ENCODE data around the gene EDIL3. TPM values are rescaled to one million over a fixed set of nuclear protein-coding genes. Genes with fewer than 3 reads are reported as not detected.

Gene EDIL3
- total RNA-seq, 2 donors from 2014 or later = 2.2 to 17.5 TPM

DNA sequence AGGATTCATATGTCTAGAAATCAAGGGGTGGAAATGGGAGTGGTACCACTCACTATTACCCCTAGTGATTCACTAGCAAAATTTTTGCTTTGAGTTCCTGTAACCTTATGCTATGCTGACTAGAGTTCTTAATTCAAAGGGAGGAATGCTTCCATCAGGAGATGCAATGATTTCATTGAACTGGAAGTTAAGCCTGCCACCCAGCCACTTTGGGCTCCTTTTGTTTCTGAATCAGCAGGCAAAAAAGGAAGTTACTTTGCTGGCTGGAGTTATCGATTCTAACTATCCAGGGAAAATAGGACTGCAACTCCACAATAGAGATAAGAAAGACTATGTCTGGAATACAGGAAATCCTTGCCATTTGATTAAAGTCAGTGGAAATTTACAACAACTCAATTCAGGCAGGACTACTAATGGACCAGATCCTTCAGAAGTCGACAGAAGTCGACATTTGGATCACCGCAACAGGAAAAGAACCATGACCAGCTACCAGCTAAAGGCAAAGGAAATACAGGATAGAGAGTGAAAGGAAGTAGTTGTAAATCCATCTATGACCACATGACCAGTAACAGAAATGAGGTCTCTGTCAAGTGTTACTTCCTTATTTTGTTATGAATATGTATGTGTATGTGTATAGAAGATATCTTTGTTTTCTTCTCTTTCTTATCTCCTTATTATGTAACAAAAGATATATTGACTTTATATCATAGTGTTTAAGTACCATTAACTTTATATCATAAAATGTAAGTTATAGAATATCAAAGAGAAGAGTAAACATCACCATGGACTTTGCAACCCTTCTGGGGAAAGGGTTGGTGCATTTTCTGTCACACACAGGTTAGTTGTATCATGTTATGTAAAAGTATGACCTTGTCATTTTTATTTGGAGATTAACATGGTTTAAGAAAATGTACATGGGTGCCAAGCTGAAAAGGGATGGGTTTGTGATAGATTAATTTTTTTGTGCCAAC, 465.3 kb downstream of the EDIL3 start:
- no peak overlapping the region for H3K4me3 Mint-ChIP-seq
- Histone ChIP-seq H3K36me3 (ENCODE audit: control insufficient read depth, insufficient read depth, low read length) (no peaks in the 10 kb centered on the region), H3K27ac (ENCODE audit: low read depth, low read length) (no peak overlapping the region), H3K4me3 (ENCODE audit: low read length) (no peak overlapping the region), H3K4me1 (ENCODE audit: control insufficient read depth, insufficient read depth, low read length) (no peaks in the 10 kb centered on the region), H3K27me3 (ENCODE audit: control insufficient read depth, insufficient read depth, low read length, poor library complexity, severe bottlenecking) (peaks cover 12% of the 10 kb centered on the region), H3K9me3 (ENCODE audit: control insufficient read depth, low read length) (peaks cover 10% of the 10 kb centered on the region), H3K9ac (ENCODE audit: extremely low read depth, low read length, poor library complexity, severe bottlenecking) (no peak overlapping the region)
- peaks cover 25% of the 10 kb centered on the region for H3K27me3 Mint-ChIP-seq (ENCODE audit: insufficient read depth)
- TF ChIP-seq, protein P1, sequence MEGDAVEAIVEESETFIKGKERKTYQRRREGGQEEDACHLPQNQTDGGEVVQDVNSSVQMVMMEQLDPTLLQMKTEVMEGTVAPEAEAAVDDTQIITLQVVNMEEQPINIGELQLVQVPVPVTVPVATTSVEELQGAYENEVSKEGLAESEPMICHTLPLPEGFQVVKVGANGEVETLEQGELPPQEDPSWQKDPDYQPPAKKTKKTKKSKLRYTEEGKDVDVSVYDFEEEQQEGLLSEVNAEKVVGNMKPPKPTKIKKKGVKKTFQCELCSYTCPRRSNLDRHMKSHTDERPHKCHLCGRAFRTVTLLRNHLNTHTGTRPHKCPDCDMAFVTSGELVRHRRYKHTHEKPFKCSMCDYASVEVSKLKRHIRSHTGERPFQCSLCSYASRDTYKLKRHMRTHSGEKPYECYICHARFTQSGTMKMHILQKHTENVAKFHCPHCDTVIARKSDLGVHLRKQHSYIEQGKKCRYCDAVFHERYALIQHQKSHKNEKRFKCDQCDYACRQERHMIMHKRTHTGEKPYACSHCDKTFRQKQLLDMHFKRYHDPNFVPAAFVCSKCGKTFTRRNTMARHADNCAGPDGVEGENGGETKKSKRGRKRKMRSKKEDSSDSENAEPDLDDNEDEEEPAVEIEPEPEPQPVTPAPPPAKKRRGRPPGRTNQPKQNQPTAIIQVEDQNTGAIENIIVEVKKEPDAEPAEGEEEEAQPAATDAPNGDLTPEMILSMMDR (conservative IDR thresholded peaks at IDR 0.05) = no peak
- H3K4me1 Mint-ChIP-seq = peaks cover 4% of the 10 kb centered on the region
- WGBS, 2 experiments (ENCODE audit: insufficient coverage in 1 of 2, insufficient read length in 1 of 2) = 86 to 89% methylated on average over 4 of the region's 4 CpGs
- no peaks in the 10 kb centered on the region for H3K36me3 Mint-ChIP-seq (ENCODE audit: low read depth)
- H3K27ac Mint-ChIP-seq = no peak overlapping the region
- DNase-seq = no peak
- peaks cover 12% of the 10 kb centered on the region for H3K9me3 Mint-ChIP-seq

DNA sequence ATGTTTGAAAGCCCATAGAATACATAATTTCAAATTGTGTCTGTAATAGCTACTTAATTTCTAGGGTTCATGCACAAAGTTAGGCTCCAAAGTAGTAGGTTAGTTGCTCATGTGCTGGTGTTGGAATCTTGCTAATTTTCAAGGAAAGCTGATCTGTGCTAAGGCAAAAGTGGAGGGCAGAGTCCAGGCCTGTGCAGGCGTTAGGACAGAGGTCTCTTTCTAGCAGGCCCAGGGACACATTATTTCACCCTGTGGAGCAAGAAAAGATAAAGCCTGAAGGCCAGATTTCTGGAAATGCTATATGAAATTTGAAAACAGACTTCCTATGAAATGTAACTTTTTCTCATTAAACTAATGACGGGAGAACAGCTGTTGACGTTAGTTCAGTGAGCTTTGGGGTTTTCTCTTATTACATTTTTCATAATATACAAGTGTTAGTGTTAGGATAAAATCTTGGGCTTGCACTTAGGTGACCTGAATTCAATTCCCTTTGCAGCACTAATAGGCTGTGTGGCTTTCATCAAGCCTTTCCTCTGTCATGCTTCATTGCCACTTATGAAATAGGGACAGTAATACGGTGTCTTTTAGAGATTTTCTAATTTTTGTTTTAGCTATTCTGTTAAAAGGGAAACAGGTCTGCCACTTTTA, 467.3 kb downstream of the EDIL3 start:
- Mint-ChIP-seq H3K9me3 (no peaks in the 10 kb centered on the region), H3K36me3 (ENCODE audit: low read depth) (no peaks in the 10 kb centered on the region), H3K27ac (no peak overlapping the region), H3K4me3 (no peak overlapping the region), H3K4me1 (no peaks in the 10 kb centered on the region), H3K27me3 (ENCODE audit: insufficient read depth) (peaks cover 13% of the 10 kb centered on the region)
- Histone ChIP-seq H3K27ac (ENCODE audit: low read depth, low read length) (no peak overlapping the region), H3K27me3 (ENCODE audit: control insufficient read depth, insufficient read depth, low read length, poor library complexity, severe bottlenecking) (peaks cover 10% of the 10 kb centered on the region), H3K36me3 (ENCODE audit: control insufficient read depth, insufficient read depth, low read length) (no peaks in the 10 kb centered on the region), H3K9me3 (ENCODE audit: control insufficient read depth, low read length) (no peaks in the 10 kb centered on the region), H3K4me3 (ENCODE audit: low read length) (no peak overlapping the region), H3K9ac (ENCODE audit: extremely low read depth, low read length, poor library complexity, severe bottlenecking) (no peak overlapping the region), H3K4me1 (ENCODE audit: control insufficient read depth, insufficient read depth, low read length) (no peaks in the 10 kb centered on the region)
- TF ChIP-seq, protein P1 (conservative IDR thresholded peaks at IDR 0.05) = no peak
- no peak for DNase-seq
- WGBS, 2 experiments (ENCODE audit: insufficient coverage in 1 of 2, insufficient read length in 1 of 2) = 83 to 91% methylated on average over 1 to 2 of the region's 4 CpGs

DNA sequence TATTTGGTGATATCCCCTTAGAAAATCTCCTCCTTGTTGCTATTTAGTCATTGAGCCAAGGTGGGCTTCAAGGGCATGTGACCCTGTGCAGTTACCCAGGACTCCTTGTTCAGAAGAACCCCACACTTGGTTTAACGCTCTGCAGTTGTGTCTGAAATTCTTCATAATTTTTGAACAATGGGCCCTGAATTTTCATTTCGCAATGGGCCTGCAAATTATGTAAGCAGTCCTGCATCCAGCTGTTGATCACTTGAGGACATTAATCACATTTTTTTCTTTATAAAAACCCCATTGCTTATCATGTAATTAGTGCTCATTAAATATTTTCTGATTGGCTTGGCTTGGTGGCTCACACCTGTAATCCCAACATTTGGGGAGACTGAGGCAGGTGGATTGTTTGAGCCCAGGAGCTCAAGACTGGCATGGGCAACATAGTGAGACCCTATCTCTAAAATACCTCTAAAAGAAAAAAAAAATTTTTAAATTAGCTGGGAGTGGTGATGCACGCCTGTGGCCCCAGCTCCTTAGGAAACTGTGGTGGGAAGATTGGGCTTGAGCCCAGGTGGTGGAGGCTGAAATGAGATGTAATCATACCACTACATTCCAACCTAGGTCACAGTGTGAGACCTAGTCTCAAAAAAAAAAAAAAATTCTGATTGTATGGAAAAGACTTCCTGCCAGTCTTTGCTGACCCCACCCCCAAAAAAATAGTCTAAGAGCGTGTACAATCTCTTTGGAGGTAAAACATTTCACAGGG, 469.8 kb downstream of the EDIL3 start:
- H3K4me3 Mint-ChIP-seq = no peak overlapping the region
- Histone ChIP-seq H3K9ac (ENCODE audit: extremely low read depth, low read length, poor library complexity, severe bottlenecking) (no peak overlapping the region), H3K36me3 (ENCODE audit: control insufficient read depth, insufficient read depth, low read length) (no peaks in the 10 kb centered on the region), H3K4me1 (ENCODE audit: control insufficient read depth, insufficient read depth, low read length) (no peaks in the 10 kb centered on the region), H3K27ac (ENCODE audit: low read depth, low read length) (no peak overlapping the region), H3K4me3 (ENCODE audit: low read length) (no peak overlapping the region), H3K9me3 (ENCODE audit: control insufficient read depth, low read length) (no peaks in the 10 kb centered on the region), H3K27me3 (ENCODE audit: control insufficient read depth, insufficient read depth, low read length, poor library complexity, severe bottlenecking) (no peaks in the 10 kb centered on the region)
- H3K27ac Mint-ChIP-seq = no peak overlapping the region
- TF ChIP-seq, protein P1 (conservative IDR thresholded peaks at IDR 0.05) = no peak
- WGBS, 2 experiments (ENCODE audit: insufficient coverage in 1 of 2, insufficient read length in 1 of 2) = 85 to 96% methylated on average over 2 to 4 of the region's 4 CpGs
- no peak for DNase-seq
- no peaks in the 10 kb centered on the region for H3K4me1 Mint-ChIP-seq
- no peaks in the 10 kb centered on the region for H3K9me3 Mint-ChIP-seq
- H3K36me3 Mint-ChIP-seq (ENCODE audit: low read depth) = no peaks in the 10 kb centered on the region
- H3K27me3 Mint-ChIP-seq (ENCODE audit: insufficient read depth) = no peaks in the 10 kb centered on the region

Measured in endodermal cell (in vitro differentiated cells).